Measurements from ENCODE around the gene PDE6A. TPM values are rescaled to one million over a fixed set of nuclear protein-coding genes. Genes with fewer than 3 reads are reported as not detected.

PDE6A gene
- not detected in 2 replicates for total RNA-seq (2021)
- long read RNA-seq = 0 reads

DNA sequence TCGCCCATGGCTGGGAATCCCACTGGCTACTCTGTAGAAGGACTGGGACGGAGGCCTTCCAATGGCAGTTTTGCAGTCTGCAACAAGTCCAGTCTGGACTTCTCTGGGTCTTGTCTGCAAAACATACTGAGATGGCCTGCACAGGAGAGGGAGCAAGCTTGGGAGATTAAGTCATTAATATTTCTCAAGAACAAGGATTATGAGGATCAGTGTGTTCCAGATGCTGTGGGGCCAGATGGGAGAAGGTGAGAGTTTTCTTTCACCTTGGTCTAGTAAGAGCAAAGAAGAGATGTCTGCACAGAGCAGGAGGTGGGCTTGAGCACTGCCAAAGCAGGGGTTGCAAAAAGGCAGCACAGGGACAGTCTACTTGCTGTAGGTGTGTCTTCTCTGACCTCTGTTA, at the start of gene PDE6A:
TSS of gene PDE6A (minus strand) at position 128 of the 400 bp plus-strand sequence. CDS start at position 8, 120 bp downstream.
- Histone ChIP-seq H3K18ac (ENCODE audit: insufficient read length, low read depth, low read length) (no peak within 1 kb of the TSS), H3K9me3 (ENCODE audit: control insufficient read depth, low read depth, low read length) (no peaks in the 10 kb centered on the region), H3K56ac (ENCODE audit: insufficient read length, low read depth, low read length) (no peak within 1 kb of the TSS), H4K91ac (ENCODE audit: insufficient read length, low read depth, low read length) (no peak within 1 kb of the TSS), H3K79me2 (ENCODE audit: insufficient read depth, low read length) (no peaks in the 10 kb centered on the region), H2BK20ac (ENCODE audit: low read depth, low read length, poor library complexity, severe bottlenecking) (no peak within 1 kb of the TSS), H3K9ac (ENCODE audit: extremely low read depth, insufficient read length, low read length) (no peak within 1 kb of the TSS), H4K5ac (ENCODE audit: insufficient read length, low read depth, low read length) (no peak within 1 kb of the TSS), H4K8ac (replicated peaks; ENCODE audit: insufficient read length, low read depth, low read length) (no peak within 1 kb of the TSS), H2BK15ac (ENCODE audit: low read depth, low read length) (no peak within 1 kb of the TSS), H3K27me3 (ENCODE audit: insufficient read depth, low read length) (no peaks in the 10 kb centered on the region), H3K4ac (ENCODE audit: low read depth, low read length) (no peak within 1 kb of the TSS), H3K23ac (ENCODE audit: insufficient read length, low read depth, low read length) (no peak within 1 kb of the TSS), H3K4me2 (ENCODE audit: insufficient read depth, insufficient read length, low read length) (no peak within 1 kb of the TSS), H3K14ac (ENCODE audit: insufficient read depth, low read length) (no peak within 1 kb of the TSS), H2AFZ (ENCODE audit: low read length) (no peak within 1 kb of the TSS), H2BK12ac (ENCODE audit: insufficient read length, low read depth, low read length) (no peak within 1 kb of the TSS), H3K4me1 (ENCODE audit: insufficient read depth, low read length) (no peaks in the 10 kb centered on the region), H4K20me1 (ENCODE audit: control insufficient read depth, insufficient read depth, insufficient read length) (no peaks in the 10 kb centered on the region), H3K27ac (ENCODE audit: insufficient read length, low read depth, low read length) (no peak within 1 kb of the TSS), H2AK5ac (ENCODE audit: insufficient read length, low read length) (no peak within 1 kb of the TSS), H2BK5ac (ENCODE audit: insufficient read length, low read length) (no peak within 1 kb of the TSS), H2BK120ac (ENCODE audit: low read depth, low read length, poor library complexity, severe bottlenecking) (no peak within 1 kb of the TSS), H3K79me1 (ENCODE audit: insufficient read depth, low read depth, low read length, poor library complexity, severe bottlenecking) (no peaks in the 10 kb centered on the region), H3K23me2 (ENCODE audit: insufficient read length, low read depth, low read length, poor library complexity, severe bottlenecking) (no peaks in the 10 kb centered on the region), H3T11ph (ENCODE audit: low read length) (no peak within 1 kb of the TSS)
- H3K9me3 Mint-ChIP-seq = no peaks in the 10 kb centered on the region
- no peak within 1 kb of the TSS for H3K27ac Mint-ChIP-seq
- H3K4me3 Mint-ChIP-seq = no peak within 1 kb of the TSS
- no peaks in the 10 kb centered on the region; the same call in 1 of the 2 replicates for H3K27me3 Mint-ChIP-seq (ENCODE audit: low read depth)
- DNase-seq = no peak
- TF ChIP-seq, protein P1, sequence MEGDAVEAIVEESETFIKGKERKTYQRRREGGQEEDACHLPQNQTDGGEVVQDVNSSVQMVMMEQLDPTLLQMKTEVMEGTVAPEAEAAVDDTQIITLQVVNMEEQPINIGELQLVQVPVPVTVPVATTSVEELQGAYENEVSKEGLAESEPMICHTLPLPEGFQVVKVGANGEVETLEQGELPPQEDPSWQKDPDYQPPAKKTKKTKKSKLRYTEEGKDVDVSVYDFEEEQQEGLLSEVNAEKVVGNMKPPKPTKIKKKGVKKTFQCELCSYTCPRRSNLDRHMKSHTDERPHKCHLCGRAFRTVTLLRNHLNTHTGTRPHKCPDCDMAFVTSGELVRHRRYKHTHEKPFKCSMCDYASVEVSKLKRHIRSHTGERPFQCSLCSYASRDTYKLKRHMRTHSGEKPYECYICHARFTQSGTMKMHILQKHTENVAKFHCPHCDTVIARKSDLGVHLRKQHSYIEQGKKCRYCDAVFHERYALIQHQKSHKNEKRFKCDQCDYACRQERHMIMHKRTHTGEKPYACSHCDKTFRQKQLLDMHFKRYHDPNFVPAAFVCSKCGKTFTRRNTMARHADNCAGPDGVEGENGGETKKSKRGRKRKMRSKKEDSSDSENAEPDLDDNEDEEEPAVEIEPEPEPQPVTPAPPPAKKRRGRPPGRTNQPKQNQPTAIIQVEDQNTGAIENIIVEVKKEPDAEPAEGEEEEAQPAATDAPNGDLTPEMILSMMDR (conservative IDR thresholded peaks at IDR 0.05) = no peak
- no peaks in the 10 kb centered on the region for H3K36me3 Mint-ChIP-seq (ENCODE audit: insufficient read depth in 1 of 3, low read depth in 3 of 3)
- H3K4me1 Mint-ChIP-seq = peaks cover 8 to 11% of the 10 kb centered on the region in 2 experiments
- WGBS (ENCODE audit: extremely low coverage, insufficient read length, low lambda C conversion rate) = no CpG with 5 or more reads among the region's 2 CpGs
